22Rv1 (cell line): ENCODE results near the gene TRIM10.

Experiments used
- CTCF ChIP-seq: fragments of 450-650 bp; IDR thresholded peaks from 2 replicates; pipeline ENCODE4 v1.5.1; 2017; ENCODE audit warnings: mild to moderate bottlenecking
- ZFX ChIP-seq: fragments of 450-650 bp; IDR thresholded peaks from 2 replicates; pipeline ENCODE4 v1.6.1; 2017; ENCODE audit warnings: antibody characterized with exemption, borderline replicate concordance

- TF ChIP-seq CTCF: no peak
- TF ChIP-seq ZFX: no peak
Measured at GRCh38 chr6:30194797-30195690, 34.0 kb upstream of the TRIM10 start.
